ENCODE measurements around the gene CELF4.

CELF4 gene

DNA sequence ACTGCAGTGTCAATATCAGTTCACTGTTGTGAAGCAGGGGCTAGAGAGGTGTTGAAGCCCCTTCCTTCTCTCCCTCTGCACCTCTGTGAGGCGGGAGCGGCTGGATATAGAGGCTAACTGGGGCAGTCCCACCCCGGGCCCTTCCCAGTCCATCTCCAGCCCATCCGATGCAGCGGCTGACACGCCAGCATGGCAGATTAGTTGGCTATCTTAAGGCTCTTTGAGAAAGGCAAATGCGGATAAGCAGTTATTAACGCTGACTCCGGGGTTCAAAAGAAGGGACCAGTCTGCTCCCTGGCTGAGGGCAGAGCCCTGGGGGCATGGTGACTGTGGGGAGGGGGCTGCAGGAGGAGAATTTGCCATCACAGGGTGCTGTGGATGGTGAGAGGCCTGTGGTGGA lies 76.6 kb downstream of the CELF4 start:
- DNase-seq (ENCODE audit: low read depth), result no peak
- Histone ChIP-seq H3K9ac (ENCODE audit: low read length) (no peak overlapping the region), H3K36me3 (ENCODE audit: control insufficient read depth, insufficient read depth, low read length, severe bottlenecking) (no peaks in the 10 kb centered on the region), H3K4me3 (ENCODE audit: low read length) (no peak overlapping the region), H3K9me3 (ENCODE audit: control insufficient read depth, low read length) (no peaks in the 10 kb centered on the region), H3K4me1 (ENCODE audit: control insufficient read depth, insufficient read depth, low read length) (no peaks in the 10 kb centered on the region), H3K27me3 (replicated peaks; ENCODE audit: control insufficient read depth, insufficient read depth, low read length) (peaks cover 75% of the 10 kb centered on the region)

DNA sequence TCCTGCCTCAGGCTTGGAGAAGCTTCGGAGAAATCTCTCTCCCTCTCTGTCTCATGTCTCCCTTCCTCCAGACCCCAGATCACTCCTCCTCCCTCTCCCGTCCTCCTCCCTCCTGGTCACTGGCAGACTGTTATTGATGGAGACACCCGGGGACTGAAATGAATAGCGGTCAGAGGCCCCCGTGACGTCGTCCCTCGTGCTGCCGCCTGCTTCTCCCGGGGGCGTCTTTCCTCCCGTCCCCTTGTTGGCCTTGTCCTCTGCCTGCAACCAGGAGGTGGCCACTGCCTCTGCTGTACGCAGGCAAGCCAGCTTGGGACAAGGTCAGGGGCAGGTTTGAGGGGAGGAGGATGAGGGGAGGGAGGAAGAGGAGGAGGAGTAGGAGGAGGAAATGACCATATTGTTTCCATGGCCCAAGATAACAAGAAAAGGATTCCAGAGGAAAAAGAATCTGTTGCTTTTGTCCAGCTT lies 78.2 kb downstream of the CELF4 start:
- H3K27me3 ChIP-seq (replicated peaks; ENCODE audit: control insufficient read depth, insufficient read depth, low read length), result peaks cover 80% of the 10 kb centered on the region
- DNase-seq (ENCODE audit: low read depth), result no peak
- no peaks in the 10 kb centered on the region for H3K36me3 ChIP-seq (ENCODE audit: control insufficient read depth, insufficient read depth, low read length, severe bottlenecking)
- H3K9ac ChIP-seq (ENCODE audit: low read length), result no peak overlapping the region
- H3K9me3 ChIP-seq (ENCODE audit: control insufficient read depth, low read length), result no peaks in the 10 kb centered on the region
- H3K4me1 ChIP-seq (ENCODE audit: control insufficient read depth, insufficient read depth, low read length), result no peaks in the 10 kb centered on the region
- H3K4me3 ChIP-seq (ENCODE audit: low read length), result no peak overlapping the region

DNA sequence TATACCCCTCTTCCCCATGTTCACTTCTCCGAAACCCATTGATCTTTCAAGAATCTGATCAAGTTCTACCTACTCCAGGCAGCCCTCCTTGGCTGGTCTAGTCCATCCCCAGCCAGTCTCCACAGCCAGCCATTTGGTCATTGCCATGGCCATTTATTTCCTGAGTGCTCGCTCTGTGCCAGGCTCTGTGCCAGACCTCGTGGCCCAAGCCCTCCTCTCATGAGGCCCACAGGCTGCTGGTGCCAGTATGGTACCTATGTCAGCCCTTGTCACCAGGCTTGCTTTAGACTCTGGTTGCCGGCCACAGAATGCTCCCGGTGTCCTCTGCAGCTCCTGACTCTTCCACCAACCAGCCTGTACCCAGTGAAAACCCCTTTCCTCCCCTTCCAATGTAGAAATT lies 78.8 kb downstream of the CELF4 start:
- Histone ChIP-seq H3K4me1 (ENCODE audit: control insufficient read depth, insufficient read depth, low read length) (no peaks in the 10 kb centered on the region), H3K27me3 (replicated peaks; ENCODE audit: control insufficient read depth, insufficient read depth, low read length) (peaks cover 76% of the 10 kb centered on the region), H3K9me3 (ENCODE audit: control insufficient read depth, low read length) (no peaks in the 10 kb centered on the region), H3K36me3 (ENCODE audit: control insufficient read depth, insufficient read depth, low read length, severe bottlenecking) (no peaks in the 10 kb centered on the region), H3K9ac (ENCODE audit: low read length) (no peak overlapping the region), H3K4me3 (ENCODE audit: low read length) (no peak overlapping the region)
- DNase-seq (ENCODE audit: low read depth), result no peak

DNA sequence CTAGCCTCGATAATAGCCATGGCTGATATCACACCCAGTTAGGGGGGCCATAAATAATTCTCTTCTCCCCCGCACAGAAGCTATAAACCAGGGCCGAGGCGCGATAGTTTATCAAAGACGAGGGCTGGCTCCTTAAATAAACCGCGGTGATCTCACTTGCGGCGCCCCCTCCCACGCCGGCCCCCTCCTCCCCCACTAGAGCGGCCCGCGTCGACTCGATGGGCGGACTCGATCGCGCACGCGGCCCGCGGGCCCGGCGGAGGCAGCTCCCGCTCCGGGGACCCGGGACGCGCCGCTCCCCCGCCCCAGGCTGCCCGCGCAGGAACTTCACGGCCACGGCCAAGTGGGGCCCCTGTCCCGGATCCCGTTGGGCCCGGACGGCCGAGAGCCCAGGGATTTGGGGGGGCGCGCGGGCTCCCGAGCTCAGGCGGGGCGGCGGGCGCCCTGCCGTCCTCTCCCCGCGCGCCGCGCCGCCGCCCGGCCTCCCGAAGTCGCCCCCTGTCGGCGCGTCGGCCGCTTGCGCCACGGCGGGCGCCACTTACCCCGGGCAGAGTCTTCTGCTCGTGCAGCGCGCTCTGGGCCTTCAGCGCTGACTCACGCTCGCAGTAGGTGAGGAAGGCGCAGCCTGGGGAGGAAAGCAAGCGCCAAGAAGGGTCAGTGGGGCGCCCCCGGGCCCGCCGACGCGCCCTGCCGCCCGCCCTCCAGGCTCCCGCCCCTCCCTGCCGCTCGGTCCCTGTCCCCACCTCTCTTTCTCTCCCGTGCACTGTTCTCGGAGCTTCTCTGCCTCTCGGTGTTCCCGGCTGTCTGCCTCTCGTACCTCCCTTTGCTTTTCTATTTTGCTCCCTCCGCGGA lies 80.4 kb downstream of the CELF4 start:
- Histone ChIP-seq H3K36me3 (ENCODE audit: control insufficient read depth, insufficient read depth, low read length, severe bottlenecking) (no peaks in the 10 kb centered on the region), H3K9ac (ENCODE audit: low read length) (no peak overlapping the region), H3K9me3 (ENCODE audit: control insufficient read depth, low read length) (no peaks in the 10 kb centered on the region), H3K4me3 (ENCODE audit: low read length) (no peak overlapping the region), H3K4me1 (ENCODE audit: control insufficient read depth, insufficient read depth, low read length) (no peaks in the 10 kb centered on the region), H3K27me3 (replicated peaks; ENCODE audit: control insufficient read depth, insufficient read depth, low read length) (peaks cover 69% of the 10 kb centered on the region)
- peak; percentile 27 for DNase-seq (ENCODE audit: low read depth)

DNA sequence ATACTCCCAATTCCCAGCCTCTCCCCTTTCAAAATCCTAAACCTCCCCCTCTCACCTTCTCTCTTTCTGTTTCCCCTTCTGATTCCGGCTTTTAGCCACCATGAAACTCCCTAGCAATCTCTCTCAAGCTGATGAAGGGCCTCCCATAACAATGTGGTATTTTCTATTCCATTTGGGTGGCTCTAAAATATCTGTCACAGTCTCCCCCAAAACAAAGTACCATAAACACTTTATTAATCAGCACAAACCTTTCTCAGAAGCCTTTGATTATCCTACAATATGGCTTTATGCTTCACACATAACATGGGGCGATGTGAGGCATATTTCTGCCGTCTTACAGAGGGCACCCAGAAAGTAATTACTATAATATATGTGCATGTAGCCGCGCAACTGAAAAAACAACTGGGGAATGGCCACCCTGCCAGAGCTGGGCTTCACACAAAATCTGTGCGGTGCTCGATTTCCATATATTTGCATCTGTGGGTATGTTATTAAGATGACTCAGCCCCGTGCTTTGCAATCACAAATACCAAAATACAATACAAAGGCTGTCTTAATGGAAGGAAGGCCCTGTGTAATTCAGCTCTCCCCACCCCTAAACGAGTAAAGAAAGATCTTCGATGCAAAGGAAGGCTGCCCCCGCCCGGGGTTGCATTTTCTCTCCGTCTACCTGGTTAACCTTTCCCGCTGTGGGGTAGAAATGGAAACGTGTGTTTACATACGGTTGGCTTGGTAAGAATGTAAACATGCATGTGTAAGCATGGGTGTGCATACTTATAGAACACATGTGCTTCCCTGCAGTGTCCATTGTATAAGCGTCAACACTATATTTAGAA lies 81.4 kb downstream of the CELF4 start:
- H3K4me3 ChIP-seq (ENCODE audit: low read length), result no peak overlapping the region
- H3K9me3 ChIP-seq (ENCODE audit: control insufficient read depth, low read length), result no peaks in the 10 kb centered on the region
- no peaks in the 10 kb centered on the region for H3K4me1 ChIP-seq (ENCODE audit: control insufficient read depth, insufficient read depth, low read length)
- no peak for DNase-seq (ENCODE audit: low read depth)
- no peak overlapping the region for H3K9ac ChIP-seq (ENCODE audit: low read length)
- peaks cover 64% of the 10 kb centered on the region for H3K27me3 ChIP-seq (replicated peaks; ENCODE audit: control insufficient read depth, insufficient read depth, low read length)
- H3K36me3 ChIP-seq (ENCODE audit: control insufficient read depth, insufficient read depth, low read length, severe bottlenecking), result no peaks in the 10 kb centered on the region

DNA sequence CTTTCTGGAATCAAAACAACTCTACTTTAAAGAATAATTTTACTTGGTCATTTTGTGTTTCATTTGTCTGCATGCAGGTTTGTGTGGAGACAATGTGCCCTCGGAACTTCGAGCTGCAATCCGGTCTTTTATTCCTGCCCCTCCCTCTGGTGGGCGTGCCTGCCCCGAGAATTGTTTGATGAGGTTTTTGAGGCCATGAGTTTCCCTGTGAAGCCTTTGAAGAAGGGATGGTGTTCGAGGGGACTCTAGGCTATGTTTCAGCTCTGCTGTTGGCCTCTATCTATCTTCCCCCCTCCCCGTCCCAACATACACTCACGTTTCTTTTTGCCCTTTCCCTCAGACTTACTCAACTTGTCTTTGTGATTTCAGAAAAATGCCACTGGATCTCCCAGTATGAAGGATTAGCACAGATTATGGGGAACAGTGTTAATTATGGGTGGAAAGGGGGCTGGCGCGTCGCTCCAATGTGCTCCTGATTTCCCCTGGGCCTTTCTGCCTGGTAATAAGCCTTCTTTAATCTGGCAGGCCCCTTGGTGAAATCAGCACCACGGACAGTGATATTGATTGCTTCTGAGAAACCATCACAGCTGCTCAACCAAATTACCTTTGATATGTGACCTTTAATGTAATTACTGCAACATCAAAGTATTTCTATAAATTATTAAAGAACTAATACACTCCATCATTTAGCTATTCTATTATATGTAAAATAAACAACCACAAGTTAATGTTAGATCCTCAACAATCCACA lies 82.2 kb downstream of the CELF4 start:
- Histone ChIP-seq H3K27me3 (replicated peaks; ENCODE audit: control insufficient read depth, insufficient read depth, low read length) (peaks cover 60% of the 10 kb centered on the region), H3K9ac (ENCODE audit: low read length) (no peak overlapping the region), H3K4me3 (ENCODE audit: low read length) (no peak overlapping the region), H3K4me1 (ENCODE audit: control insufficient read depth, insufficient read depth, low read length) (no peaks in the 10 kb centered on the region), H3K9me3 (ENCODE audit: control insufficient read depth, low read length) (no peaks in the 10 kb centered on the region), H3K36me3 (ENCODE audit: control insufficient read depth, insufficient read depth, low read length, severe bottlenecking) (no peaks in the 10 kb centered on the region)
- peak; percentile 48 for DNase-seq (ENCODE audit: low read depth)

DNA sequence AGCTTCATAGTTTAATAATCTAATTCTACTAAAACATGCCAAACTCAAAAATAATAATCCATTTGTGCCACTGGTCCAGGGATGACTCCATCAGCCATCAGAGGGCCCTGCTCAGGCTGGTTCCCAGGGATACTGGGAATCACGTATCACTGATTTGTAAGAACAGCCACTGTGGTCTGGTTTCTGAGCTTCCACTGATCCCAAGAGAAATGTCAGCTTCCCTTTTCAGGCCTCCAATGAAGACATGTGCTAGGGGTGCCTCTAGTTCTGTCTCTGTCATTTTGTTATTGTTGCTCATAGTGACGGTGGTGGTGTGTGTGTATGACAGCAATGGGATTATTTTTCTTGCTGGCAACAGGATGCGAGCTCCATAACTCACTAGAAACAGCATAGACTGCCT lies 83.2 kb downstream of the CELF4 start:
- H3K9ac ChIP-seq (ENCODE audit: low read length), result no peak overlapping the region
- H3K4me1 ChIP-seq (ENCODE audit: control insufficient read depth, insufficient read depth, low read length), result no peaks in the 10 kb centered on the region
- DNase-seq (ENCODE audit: low read depth), result no peak
- H3K4me3 ChIP-seq (ENCODE audit: low read length), result no peak overlapping the region
- no peaks in the 10 kb centered on the region for H3K9me3 ChIP-seq (ENCODE audit: control insufficient read depth, low read length)
- H3K36me3 ChIP-seq (ENCODE audit: control insufficient read depth, insufficient read depth, low read length, severe bottlenecking), result no peaks in the 10 kb centered on the region
- peaks cover 50% of the 10 kb centered on the region for H3K27me3 ChIP-seq (replicated peaks; ENCODE audit: control insufficient read depth, insufficient read depth, low read length)

DNA sequence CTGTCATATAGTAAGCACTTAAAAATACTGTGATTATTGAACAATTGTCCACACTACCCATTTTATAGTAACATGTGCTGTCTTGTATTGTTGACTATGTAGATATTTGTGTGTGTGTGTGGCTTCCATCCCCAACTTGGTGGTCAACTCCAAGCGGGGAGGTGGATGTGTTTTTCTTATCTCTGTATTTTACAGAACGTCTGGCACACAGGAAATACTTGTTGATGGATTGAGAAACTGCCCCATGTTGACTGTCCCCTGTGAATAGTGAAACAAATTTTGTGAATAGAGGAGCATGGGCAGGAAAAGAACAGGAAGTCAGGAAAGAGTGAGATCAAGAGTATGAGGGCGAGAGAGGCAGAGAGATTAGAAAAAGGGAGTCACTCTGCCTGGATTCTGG lies 83.6 kb downstream of the CELF4 start:
- no peaks in the 10 kb centered on the region for H3K36me3 ChIP-seq (ENCODE audit: control insufficient read depth, insufficient read depth, low read length, severe bottlenecking)
- no peak overlapping the region for H3K9ac ChIP-seq (ENCODE audit: low read length)
- H3K9me3 ChIP-seq (ENCODE audit: control insufficient read depth, low read length), result no peaks in the 10 kb centered on the region
- H3K27me3 ChIP-seq (replicated peaks; ENCODE audit: control insufficient read depth, insufficient read depth, low read length), result peaks cover 49% of the 10 kb centered on the region
- DNase-seq (ENCODE audit: low read depth), result no peak
- no peak overlapping the region for H3K4me3 ChIP-seq (ENCODE audit: low read length)
- no peaks in the 10 kb centered on the region for H3K4me1 ChIP-seq (ENCODE audit: control insufficient read depth, insufficient read depth, low read length)

DNA sequence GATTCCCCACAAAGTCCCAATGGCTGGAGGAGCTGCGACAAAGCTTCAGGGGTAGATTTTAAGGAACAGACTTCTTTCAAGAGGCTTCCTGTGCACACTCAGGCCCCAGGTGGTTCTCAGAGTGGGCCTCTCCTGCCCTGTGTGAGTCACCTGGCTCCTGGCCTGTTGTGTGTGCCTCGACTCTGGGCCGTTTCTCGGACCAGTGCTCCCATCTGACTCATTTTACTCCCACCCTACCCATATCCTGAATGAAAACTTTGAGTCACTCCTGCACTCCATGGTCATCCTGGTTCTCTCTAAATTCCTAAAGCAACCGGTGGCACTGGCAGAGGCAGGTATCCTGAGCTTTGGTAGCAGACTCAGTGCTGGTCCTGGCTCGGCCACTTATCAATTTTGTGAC lies 84.1 kb downstream of the CELF4 start:
- H3K36me3 ChIP-seq (ENCODE audit: control insufficient read depth, insufficient read depth, low read length, severe bottlenecking), result no peaks in the 10 kb centered on the region
- peaks cover 44% of the 10 kb centered on the region for H3K27me3 ChIP-seq (replicated peaks; ENCODE audit: control insufficient read depth, insufficient read depth, low read length)
- H3K9ac ChIP-seq (ENCODE audit: low read length), result no peak overlapping the region
- no peak for DNase-seq (ENCODE audit: low read depth)
- H3K9me3 ChIP-seq (ENCODE audit: control insufficient read depth, low read length), result no peaks in the 10 kb centered on the region
- no peak overlapping the region for H3K4me3 ChIP-seq (ENCODE audit: low read length)
- no peaks in the 10 kb centered on the region for H3K4me1 ChIP-seq (ENCODE audit: control insufficient read depth, insufficient read depth, low read length)

DNA sequence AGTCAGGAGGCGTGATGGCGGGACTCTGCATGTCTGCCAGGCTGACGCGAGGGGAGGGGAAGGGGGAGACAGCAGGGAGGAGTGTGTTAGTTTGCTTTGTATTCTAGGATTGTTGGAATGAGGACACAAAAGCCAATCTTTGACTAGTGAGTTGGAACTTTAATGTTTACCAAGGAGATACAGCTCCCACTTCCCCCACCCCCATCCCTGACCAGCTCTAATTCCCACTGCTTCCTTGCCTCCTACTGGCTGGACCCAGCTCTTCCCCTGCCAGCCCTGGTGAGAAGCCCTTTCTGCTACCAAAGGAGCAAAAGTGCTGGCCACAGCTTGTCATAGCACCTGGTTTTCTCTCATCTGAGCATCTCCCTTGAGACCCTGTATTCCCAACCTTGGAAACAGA lies 84.5 kb downstream of the CELF4 start:
- H3K36me3 ChIP-seq (ENCODE audit: control insufficient read depth, insufficient read depth, low read length, severe bottlenecking), result no peaks in the 10 kb centered on the region
- H3K4me1 ChIP-seq (ENCODE audit: control insufficient read depth, insufficient read depth, low read length), result no peaks in the 10 kb centered on the region
- H3K27me3 ChIP-seq (replicated peaks; ENCODE audit: control insufficient read depth, insufficient read depth, low read length), result peaks cover 41% of the 10 kb centered on the region
- H3K9ac ChIP-seq (ENCODE audit: low read length), result no peak overlapping the region
- no peak for DNase-seq (ENCODE audit: low read depth)
- no peak overlapping the region for H3K4me3 ChIP-seq (ENCODE audit: low read length)
- no peaks in the 10 kb centered on the region for H3K9me3 ChIP-seq (ENCODE audit: control insufficient read depth, low read length)
